ENCODE data around the gene CATSPERE. TPM values are rescaled to one million over a fixed set of nuclear protein-coding genes. Genes with fewer than 3 reads are reported as not detected.

Gene CATSPERE
- total RNA-seq, 2 donors from 2014 or later, result 0.22 to 0.27 TPM

DNA sequence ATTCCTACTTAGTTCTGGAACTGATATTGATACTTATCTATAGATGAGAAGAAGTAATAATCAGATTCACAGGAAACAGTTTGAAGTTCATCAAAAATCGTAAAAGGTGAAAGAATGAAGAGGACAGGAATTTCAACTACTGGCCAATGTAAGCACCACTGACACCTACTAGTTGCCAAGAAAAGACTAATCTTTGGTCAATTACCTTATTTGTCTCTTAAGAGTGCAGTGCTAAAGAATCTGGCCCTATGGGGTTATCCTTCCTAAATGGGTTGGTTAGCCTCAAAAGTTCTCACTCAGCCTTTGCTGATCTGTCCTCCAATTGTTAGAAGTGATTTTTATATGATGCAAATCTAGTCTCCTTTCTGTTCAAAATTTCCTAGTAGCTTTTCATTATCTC is 38.9 kb upstream of the CATSPERE start:
- Histone ChIP-seq H3K9me3 (no peaks in the 10 kb centered on the region), H3K36me3 (peaks cover 8% of the 10 kb centered on the region), H3K27me3 (no peaks in the 10 kb centered on the region), H3K4me1 (no peaks in the 10 kb centered on the region), H3K27ac (no peak overlapping the region), H3K4me3 (no peak overlapping the region), H3K9ac (ENCODE audit: low read depth in 2 of 2, low read length in 2 of 2) (no peak overlapping the region)
- TF ChIP-seq, protein P1, sequence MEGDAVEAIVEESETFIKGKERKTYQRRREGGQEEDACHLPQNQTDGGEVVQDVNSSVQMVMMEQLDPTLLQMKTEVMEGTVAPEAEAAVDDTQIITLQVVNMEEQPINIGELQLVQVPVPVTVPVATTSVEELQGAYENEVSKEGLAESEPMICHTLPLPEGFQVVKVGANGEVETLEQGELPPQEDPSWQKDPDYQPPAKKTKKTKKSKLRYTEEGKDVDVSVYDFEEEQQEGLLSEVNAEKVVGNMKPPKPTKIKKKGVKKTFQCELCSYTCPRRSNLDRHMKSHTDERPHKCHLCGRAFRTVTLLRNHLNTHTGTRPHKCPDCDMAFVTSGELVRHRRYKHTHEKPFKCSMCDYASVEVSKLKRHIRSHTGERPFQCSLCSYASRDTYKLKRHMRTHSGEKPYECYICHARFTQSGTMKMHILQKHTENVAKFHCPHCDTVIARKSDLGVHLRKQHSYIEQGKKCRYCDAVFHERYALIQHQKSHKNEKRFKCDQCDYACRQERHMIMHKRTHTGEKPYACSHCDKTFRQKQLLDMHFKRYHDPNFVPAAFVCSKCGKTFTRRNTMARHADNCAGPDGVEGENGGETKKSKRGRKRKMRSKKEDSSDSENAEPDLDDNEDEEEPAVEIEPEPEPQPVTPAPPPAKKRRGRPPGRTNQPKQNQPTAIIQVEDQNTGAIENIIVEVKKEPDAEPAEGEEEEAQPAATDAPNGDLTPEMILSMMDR (IDR thresholded peaks at IDR 0.05), result no peak
- DNase-seq, result no peak
- intact Hi-C loops (cut with DNase I), result no loop called here

DNA sequence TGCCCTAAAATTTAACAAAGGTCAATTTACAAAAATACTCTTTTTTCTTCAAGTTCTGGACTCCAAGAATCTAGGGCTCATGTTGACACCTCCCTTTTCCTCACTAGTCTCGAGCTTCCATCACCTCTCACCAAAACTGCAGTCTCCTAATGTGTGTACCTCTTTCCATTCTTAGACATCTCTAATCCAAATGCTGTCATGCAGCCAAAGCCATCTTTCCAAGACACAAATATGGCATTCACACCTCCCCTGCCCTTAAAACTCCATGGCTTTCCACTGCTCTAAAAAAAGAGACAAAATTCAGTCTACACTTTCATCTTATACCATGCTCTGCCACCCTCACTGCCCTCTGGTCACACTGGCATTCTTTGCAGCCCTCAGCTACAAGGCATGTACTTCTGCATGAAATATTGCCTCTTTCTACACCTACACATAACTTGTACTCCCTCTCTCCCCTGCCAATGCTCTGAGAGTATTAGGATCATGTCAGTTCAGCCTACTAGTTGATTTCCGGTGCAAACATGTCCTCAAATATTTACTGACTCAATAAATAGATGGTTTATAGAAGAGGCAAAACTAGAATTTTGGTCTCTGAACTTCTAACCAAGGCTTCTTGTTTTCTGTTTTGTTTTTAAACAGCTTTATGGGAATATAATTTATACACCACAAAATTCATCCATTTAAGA is 36.3 kb upstream of the CATSPERE start:
- no peak overlapping the region for H3K4me3 ChIP-seq

DNA sequence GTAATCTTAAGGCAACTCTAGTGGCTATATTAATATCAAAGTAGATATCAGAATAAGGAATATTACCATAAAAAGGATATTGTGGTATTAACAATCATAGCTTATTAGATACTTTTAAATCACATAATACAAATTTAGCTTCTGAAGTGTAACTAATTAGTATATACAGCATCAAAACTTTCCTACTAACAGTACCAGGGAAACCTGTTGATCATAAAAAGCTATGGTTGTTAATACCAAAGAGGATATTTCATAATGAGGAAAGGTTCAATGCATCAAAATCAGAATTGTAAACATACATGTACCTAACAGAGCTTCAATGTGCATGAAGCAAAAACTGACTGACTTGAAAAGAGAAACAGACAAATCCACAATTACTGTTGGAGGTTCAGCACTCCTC is 33.4 kb upstream of the CATSPERE start:
- H3K4me1 ChIP-seq, result no peaks in the 10 kb centered on the region
- H3K27ac ChIP-seq, result no peak overlapping the region
- H3K4me3 ChIP-seq, result no peak overlapping the region
- TF ChIP-seq, protein P1 (IDR thresholded peaks at IDR 0.05), result no peak
- intact Hi-C loops (cut with DNase I), result no loop called here
- no peaks in the 10 kb centered on the region for H3K36me3 ChIP-seq
- no peaks in the 10 kb centered on the region for H3K9me3 ChIP-seq
- no peak overlapping the region for H3K9ac ChIP-seq (ENCODE audit: low read depth in 2 of 2, low read length in 2 of 2)
- no peak for DNase-seq
- no peaks in the 10 kb centered on the region for H3K27me3 ChIP-seq

More for the DNA sequence above, 36.3 kb upstream of the CATSPERE start:
- Histone ChIP-seq H3K36me3 (no peaks in the 10 kb centered on the region), H3K9me3 (no peaks in the 10 kb centered on the region), H3K4me1 (no peaks in the 10 kb centered on the region), H3K27ac (no peak overlapping the region), H3K27me3 (no peaks in the 10 kb centered on the region), H3K9ac (ENCODE audit: low read depth in 2 of 2, low read length in 2 of 2) (no peak overlapping the region)
- no peak for DNase-seq
- intact Hi-C loops (cut with DNase I), result no loop called here
- TF ChIP-seq, protein P1 (IDR thresholded peaks at IDR 0.05), result no peak

DNA sequence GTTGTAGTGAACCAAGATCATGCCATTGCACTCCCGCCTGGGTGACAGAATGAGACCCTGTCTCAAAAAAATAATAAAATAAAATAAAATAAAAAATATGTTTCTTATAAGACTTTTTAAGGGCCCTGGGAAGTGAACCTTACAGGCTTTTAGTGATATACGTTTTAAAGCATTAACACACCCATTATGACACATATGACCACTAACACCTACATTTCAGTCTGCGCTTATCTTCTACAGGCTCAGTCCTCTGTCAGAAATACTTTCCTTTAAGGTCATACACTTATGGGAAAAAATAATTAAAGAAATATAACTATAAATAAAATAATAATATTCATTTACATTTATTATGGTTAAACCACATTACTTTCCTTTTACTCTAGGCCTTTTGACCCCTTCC is 31.3 kb upstream of the CATSPERE start:
- TF ChIP-seq, protein P1 (IDR thresholded peaks at IDR 0.05), result no peak
- H3K9me3 ChIP-seq, result no peaks in the 10 kb centered on the region
- H3K27ac ChIP-seq, result no peak overlapping the region
- DNase-seq, result no peak
- H3K4me1 ChIP-seq, result no peaks in the 10 kb centered on the region
- no peaks in the 10 kb centered on the region for H3K36me3 ChIP-seq
- intact Hi-C loops (cut with DNase I), result no loop called here
- H3K27me3 ChIP-seq, result no peaks in the 10 kb centered on the region
- H3K9ac ChIP-seq (ENCODE audit: low read depth in 2 of 2, low read length in 2 of 2), result no peak overlapping the region
- no peak overlapping the region for H3K4me3 ChIP-seq

DNA sequence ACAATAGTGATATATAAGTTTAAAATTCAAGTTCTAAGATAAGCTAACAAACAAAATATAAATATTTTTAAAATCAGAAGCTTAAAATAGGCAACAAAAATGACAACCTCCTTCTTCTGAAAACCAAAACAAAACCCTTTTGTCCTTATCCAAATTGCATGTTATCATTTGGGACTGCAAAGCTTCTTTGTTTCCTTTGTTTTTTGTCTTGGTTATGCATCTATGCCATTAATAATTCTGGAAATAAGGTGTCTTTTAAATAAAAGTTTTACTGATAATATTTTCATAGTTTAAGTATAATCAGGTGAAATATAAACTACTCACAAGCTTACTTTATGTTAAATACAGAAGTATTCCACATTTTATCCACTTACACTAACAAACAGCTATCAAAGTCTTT is 29.9 kb upstream of the CATSPERE start:
- Histone ChIP-seq H3K36me3 (no peaks in the 10 kb centered on the region), H3K27me3 (no peaks in the 10 kb centered on the region), H3K4me1 (no peaks in the 10 kb centered on the region), H3K27ac (no peak overlapping the region), H3K4me3 (no peak overlapping the region), H3K9me3 (no peaks in the 10 kb centered on the region), H3K9ac (ENCODE audit: low read depth in 2 of 2, low read length in 2 of 2) (no peak overlapping the region)
- intact Hi-C loops (cut with DNase I), result no loop called here
- TF ChIP-seq, protein P1 (IDR thresholded peaks at IDR 0.05), result no peak
- DNase-seq, result no peak

Data from colonic mucosa (tissue), 4 donors.